MM.1S (cell line): ENCODE measurements around the gene GNPAT.

Source experiments
- EZH2 ChIP-seq: fragments of 300-600 bp; sonication (generic); optimal IDR thresholded peaks from 2 replicates; pipeline ENCODE3; 2017; ENCODE audit warnings: low read depth, mild to moderate bottlenecking, antibody characterized with exemption, low read length, mixed read lengths
- EZH2phosphoT487 ChIP-seq: fragments of 300-600 bp; sonication (generic); IDR thresholded peaks from 2 replicates; pipeline ENCODE4 v1.6.1; 2018; ENCODE audit warnings: antibody characterized with exemption, low read length
- TF ChIP-seq, protein P1 (sequence below): fragments of 300-600 bp; sonication (generic); IDR thresholded peaks from 2 replicates; pipeline ENCODE4 v1.5.1; 2016; ENCODE audit warnings: antibody characterized with exemption, low read length, mixed read lengths

GRCh38 chr1:231203259-231204057 lies 37.6 kb upstream of the GNPAT start:
- TF ChIP-seq, protein P1, sequence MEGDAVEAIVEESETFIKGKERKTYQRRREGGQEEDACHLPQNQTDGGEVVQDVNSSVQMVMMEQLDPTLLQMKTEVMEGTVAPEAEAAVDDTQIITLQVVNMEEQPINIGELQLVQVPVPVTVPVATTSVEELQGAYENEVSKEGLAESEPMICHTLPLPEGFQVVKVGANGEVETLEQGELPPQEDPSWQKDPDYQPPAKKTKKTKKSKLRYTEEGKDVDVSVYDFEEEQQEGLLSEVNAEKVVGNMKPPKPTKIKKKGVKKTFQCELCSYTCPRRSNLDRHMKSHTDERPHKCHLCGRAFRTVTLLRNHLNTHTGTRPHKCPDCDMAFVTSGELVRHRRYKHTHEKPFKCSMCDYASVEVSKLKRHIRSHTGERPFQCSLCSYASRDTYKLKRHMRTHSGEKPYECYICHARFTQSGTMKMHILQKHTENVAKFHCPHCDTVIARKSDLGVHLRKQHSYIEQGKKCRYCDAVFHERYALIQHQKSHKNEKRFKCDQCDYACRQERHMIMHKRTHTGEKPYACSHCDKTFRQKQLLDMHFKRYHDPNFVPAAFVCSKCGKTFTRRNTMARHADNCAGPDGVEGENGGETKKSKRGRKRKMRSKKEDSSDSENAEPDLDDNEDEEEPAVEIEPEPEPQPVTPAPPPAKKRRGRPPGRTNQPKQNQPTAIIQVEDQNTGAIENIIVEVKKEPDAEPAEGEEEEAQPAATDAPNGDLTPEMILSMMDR: no peak
- TF ChIP-seq EZH2 (no peak), EZH2phosphoT487 (no peak)
